Posterior vena cava (tissue), 2 donors: ENCODE data around the gene ZNF280C. TPM values are rescaled to one million over a fixed set of nuclear protein-coding genes. Genes with fewer than 3 reads are reported as not detected.

Source experiments
- DNase-seq: peaks from one replicate; pipeline ENCODE4 v3.0.0-alpha.2; 2020; ENCODE audit warnings: low spot score
- intact Hi-C, 2 donors: fragments of 100-400 bp; cut with DNase I; formaldehyde crosslinking; loops; one replicate each; pipeline versions ENCODE4 v1.14.1 to v1.14.2; 2022 to 2023
- total RNA-seq, 2 donors: library from RNA; stranded (reverse); fragmentation: NEBNext Ultra II Directional; extraction: Animal tissue kit (Norgen Biotek cat#: 25700); gene quantifications; one replicate each; pipeline ENCODE4 v1.2.1, GENCODE V29; 2021
- donor health status: DM: yes; HTN: yes; CAD: no.
- donor health status: DM: yes; HTN: yes; CAD: no.

Gene ZNF280C
- total RNA-seq, 2 donors from 2014 or later, result 4.4 to 4.7 TPM

DNA sequence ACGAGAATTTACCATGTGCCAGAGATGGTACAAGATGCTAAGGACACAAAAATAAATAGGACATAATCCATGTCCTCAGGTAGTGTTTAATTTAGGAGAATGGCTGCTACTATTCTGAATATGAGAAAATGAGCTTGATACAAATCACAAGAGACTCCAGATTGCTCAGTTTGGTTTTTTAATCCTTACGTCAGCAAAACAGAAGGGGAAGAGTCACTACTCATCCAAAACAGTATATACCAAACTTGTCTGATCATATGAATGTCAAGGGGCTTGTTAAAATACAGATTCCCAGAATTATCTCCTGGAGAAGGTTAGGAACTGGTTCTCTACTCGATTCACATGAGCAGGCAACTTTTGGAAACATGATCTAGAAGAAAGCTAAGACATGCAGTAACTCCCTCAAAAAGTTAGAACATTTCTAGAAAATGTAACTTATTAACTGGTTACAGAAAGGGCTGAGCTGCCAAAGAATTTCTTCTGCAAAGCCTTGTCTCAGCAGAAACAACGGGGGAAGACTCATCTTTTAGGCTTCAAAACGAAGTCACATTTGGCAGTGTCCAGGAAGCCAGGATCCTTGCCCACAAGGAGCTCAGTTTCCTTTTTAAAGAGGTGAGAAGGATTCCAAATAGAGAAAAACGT, 106.5 kb downstream of the ZNF280C start:
- DNase-seq, result no peak
- intact Hi-C loops, result no loop called here

GRCh38 chrX:130159776-130160175, 108.9 kb downstream of the ZNF280C start:
- intact Hi-C loops, result no loop called here
- DNase-seq, result no peak

- intact Hi-C loops, result no loop called here
- DNase-seq, result no peak
These were observed 110.4 kb downstream of the ZNF280C start for GRCh38 chrX:130158311-130158710.

DNA sequence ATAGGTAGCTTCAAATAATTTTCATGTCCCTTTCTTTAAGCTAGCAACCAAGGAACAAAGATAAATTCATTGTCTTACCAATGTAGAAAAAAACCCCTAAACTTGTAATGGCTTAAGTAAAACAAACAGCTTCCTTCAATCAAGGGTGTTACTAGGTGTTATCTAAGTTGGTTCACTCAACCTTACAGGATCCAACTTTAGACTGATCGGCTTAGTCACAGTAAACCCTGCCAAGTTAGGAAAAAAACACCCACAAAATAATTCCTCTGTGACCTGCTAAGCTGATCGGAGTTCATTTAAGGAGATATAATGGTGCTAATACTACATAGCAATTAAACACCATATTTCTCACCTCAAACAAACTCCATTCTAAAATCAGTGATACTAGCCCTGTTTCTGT, 113.1 kb downstream of the ZNF280C start:
- DNase-seq, result no peak
- intact Hi-C loops, result no loop called here

Other genes with a start within 250 kb of the ZNF280C start
- gene ELF4, start 158.4 kb downstream of the ZNF280C start, total RNA-seq, result 10 to 100 TPM; 13.6 to 13.8 TPM
- gene AIFM1, start 103.1 kb downstream of the ZNF280C start, total RNA-seq, result 10 to 100 TPM; 17.5 to 22.6 TPM
- 10 to 100 TPM in 1 of 2 donors, 1 to 10 TPM in 1; 7.4 to 12.7 TPM for gene RAB33A, start 96.9 kb downstream of the ZNF280C start, total RNA-seq
- gene SLC25A14, start 71.0 kb upstream of the ZNF280C start, total RNA-seq, result 1 to 10 TPM; 6.9 to 8.4 TPM
- not detected for gene GPR119, start 116.8 kb upstream of the ZNF280C start, total RNA-seq
- 10 to 100 TPM; 14.9 to 15.0 TPM for gene RBMX2, start 133.1 kb upstream of the ZNF280C start, total RNA-seq